Mucosa of descending colon (tissue), 3 donors: Measurements from ENCODE around the gene MYOZ3. TPM values are rescaled to one million over a fixed set of nuclear protein-coding genes. Genes with fewer than 3 reads are reported as not detected.
A peak's percentile ranks its signal among the peaks of the same experiment; 100 is the strongest.

ENCODE experiments used
- ATAC-seq: fragments of 200-7000 bp; cut with Tn5 transposase; one replicate; pipeline ENCODE4 v1.9.1; 2020; ENCODE audit warnings: mild to moderate bottlenecking, moderate library complexity
- DNase-seq, 3 donors: peaks; one replicate each; pipeline ENCODE4 v3.0.0-alpha.2; 2020
- H3K36me3 ChIP-seq: fragments of 200-600 bp; one replicate; pipeline ENCODE4 v1.8.0; 2021; ENCODE audit warnings: low read depth, mild to moderate bottlenecking
- H3K4me1 ChIP-seq: fragments of 200-600 bp; one replicate; pipeline ENCODE4 v1.8.0; 2021; ENCODE audit warnings: low read depth, mild to moderate bottlenecking
- H3K4me3 ChIP-seq: fragments of 200-600 bp; one replicate; pipeline ENCODE4 v1.8.0; 2021; ENCODE audit warnings: mild to moderate bottlenecking
- H3K9me3 ChIP-seq: fragments of 200-600 bp; one replicate; pipeline ENCODE4 v1.8.0; 2021; ENCODE audit warnings: mild to moderate bottlenecking
- intact Hi-C, 2 donors: fragments of 100-400 bp; cut with DNase I in 1 of 2; cut with micrococcal nuclease in 1 of 2; formaldehyde crosslinking; loops; one replicate each; pipeline versions ENCODE4 v1.11.0 to v1.11.1; 2022; cut with DNase I, micrococcal nuclease
- total RNA-seq, 3 donors: library from RNA; stranded (reverse); fragmentation: NEBNext Ultra II Directional in 2 of 3; extraction: Animal tissue kit (Norgen Biotek cat#: 25700) in 2 of 3; gene quantifications; one replicate each; pipeline versions ENCODE4 v1.2.1 to v1.2.4, GENCODE V29; 2021 to 2023
- TF ChIP-seq, protein P1 (sequence below): fragments of 200-600 bp; IDR thresholded peaks from one replicate; pipeline ENCODE4 v1.8.0; 2022; ENCODE audit warnings: antibody characterized with exemption, mild to moderate bottlenecking
- donor health status: DM: no; HTN: no; CAD: no; lungs with moderate emphysema.
- donor health status: DM: no; HTN: no; CAD: no.
- donor health status: DM: no; HTN: yes; CAD: no.

Gene MYOZ3
- total RNA-seq, 3 donors from 2014 or later: 0.09 to 0.48 (median 0.35) TPM

- DNase-seq: no peak
Observed at GRCh38 chr5:150670948-150671310, 9.9 kb downstream of the MYOZ3 start.

DNA sequence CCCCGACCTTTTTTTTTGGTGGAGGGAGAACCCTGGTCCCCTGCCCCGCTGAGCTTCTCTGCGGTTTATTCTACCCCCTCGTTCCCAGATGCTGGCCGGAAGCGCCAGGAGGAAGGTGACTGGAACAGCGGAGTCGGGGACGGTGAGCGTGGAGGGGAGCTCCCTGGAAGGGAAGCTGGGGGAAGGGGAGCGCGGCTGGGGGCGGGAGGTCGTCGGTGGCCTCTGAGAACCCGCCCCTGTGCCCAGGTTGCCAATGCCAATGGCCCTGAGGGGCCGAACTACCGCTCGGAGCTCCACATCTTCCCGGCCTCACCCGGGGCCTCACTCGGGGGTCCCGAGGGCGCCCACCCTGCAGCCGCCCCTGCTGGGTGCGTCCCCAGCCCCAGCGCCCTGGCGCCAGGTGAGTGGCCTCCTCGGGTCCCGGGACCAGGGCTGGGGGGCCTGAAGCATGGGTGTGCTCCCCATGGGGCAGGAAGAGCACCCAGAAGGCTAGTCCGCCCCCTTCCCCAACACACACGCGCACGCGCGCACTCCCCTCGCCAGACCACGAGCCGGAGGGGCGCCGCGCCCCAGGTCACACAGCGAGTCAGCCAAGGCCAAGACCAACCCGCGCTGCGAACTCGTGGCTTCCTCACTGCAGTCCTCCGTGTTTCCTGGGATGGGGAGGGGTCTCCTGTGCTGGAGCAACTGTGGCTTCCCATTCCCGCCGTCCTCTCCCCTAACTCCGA is 10.6 kb downstream of the MYOZ3 start:
- ATAC-seq (peak; percentile 17), DNase-seq (no peak)
- Histone ChIP-seq H3K4me1 (peaks cover 12% of the 10 kb centered on the region), H3K36me3 (no peaks in the 10 kb centered on the region), H3K9me3 (no peaks in the 10 kb centered on the region), H3K4me3 (no peak overlapping the region)
- TF ChIP-seq, protein P1, sequence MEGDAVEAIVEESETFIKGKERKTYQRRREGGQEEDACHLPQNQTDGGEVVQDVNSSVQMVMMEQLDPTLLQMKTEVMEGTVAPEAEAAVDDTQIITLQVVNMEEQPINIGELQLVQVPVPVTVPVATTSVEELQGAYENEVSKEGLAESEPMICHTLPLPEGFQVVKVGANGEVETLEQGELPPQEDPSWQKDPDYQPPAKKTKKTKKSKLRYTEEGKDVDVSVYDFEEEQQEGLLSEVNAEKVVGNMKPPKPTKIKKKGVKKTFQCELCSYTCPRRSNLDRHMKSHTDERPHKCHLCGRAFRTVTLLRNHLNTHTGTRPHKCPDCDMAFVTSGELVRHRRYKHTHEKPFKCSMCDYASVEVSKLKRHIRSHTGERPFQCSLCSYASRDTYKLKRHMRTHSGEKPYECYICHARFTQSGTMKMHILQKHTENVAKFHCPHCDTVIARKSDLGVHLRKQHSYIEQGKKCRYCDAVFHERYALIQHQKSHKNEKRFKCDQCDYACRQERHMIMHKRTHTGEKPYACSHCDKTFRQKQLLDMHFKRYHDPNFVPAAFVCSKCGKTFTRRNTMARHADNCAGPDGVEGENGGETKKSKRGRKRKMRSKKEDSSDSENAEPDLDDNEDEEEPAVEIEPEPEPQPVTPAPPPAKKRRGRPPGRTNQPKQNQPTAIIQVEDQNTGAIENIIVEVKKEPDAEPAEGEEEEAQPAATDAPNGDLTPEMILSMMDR: no peak
- intact Hi-C loops: no loop called here

More at GRCh38 chr5:150670948-150671310, 9.9 kb downstream of the MYOZ3 start:
- intact Hi-C loops: no loop called here
- no peak for ATAC-seq
- H3K36me3 ChIP-seq: no peaks in the 10 kb centered on the region
- no peaks in the 10 kb centered on the region for H3K9me3 ChIP-seq
- peaks cover 12% of the 10 kb centered on the region for H3K4me1 ChIP-seq
- TF ChIP-seq, protein P1: no peak
- H3K4me3 ChIP-seq: no peak overlapping the region

DNA sequence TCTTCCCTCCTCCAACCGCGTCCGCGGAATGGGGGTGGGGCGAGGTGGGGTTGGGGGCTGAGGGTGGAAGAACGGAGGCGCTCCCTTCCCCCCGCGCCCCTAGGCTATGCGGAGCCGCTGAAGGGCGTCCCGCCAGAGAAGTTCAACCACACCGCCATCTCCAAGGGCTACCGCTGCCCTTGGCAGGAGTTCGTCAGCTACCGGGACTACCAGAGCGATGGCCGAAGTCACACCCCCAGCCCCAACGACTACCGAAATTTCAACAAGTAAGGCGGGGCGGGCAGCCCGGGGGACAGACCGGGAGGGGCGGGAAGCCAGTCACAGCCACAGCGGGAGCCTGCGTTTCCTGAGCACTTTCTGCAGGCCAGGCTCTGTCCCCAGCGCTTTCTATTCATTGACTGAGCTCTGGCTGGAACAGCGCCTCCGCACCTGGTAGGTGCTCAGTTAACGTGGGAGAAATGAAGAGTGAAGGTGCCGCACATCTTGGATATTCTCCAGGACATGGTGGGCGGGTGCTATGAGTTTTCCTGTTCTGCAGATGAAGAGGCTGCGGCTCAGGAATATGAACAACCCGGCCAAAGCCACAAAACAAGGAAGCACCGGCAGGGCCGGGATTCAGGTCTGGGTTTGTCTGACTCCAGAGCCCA is 11.3 kb downstream of the MYOZ3 start:
- Histone ChIP-seq H3K9me3 (no peaks in the 10 kb centered on the region), H3K4me3 (no peak overlapping the region), H3K4me1 (peaks cover 12% of the 10 kb centered on the region), H3K36me3 (no peaks in the 10 kb centered on the region)
- peak; percentile 77 for ATAC-seq
- DNase-seq: peak; percentile 40 to 60 (median 57)
- TF ChIP-seq, protein P1: no peak
- intact Hi-C loops: no loop called here

- no peak overlapping the region for H3K4me3 ChIP-seq
- ATAC-seq (no peak), DNase-seq (no peak)
- no peaks in the 10 kb centered on the region for H3K36me3 ChIP-seq
- intact Hi-C loops: no loop called here
- TF ChIP-seq, protein P1: no peak
- no peaks in the 10 kb centered on the region for H3K9me3 ChIP-seq
- H3K4me1 ChIP-seq: peaks cover 12% of the 10 kb centered on the region
Observed at GRCh38 chr5:150672884-150673275, 11.8 kb downstream of the MYOZ3 start.

DNA sequence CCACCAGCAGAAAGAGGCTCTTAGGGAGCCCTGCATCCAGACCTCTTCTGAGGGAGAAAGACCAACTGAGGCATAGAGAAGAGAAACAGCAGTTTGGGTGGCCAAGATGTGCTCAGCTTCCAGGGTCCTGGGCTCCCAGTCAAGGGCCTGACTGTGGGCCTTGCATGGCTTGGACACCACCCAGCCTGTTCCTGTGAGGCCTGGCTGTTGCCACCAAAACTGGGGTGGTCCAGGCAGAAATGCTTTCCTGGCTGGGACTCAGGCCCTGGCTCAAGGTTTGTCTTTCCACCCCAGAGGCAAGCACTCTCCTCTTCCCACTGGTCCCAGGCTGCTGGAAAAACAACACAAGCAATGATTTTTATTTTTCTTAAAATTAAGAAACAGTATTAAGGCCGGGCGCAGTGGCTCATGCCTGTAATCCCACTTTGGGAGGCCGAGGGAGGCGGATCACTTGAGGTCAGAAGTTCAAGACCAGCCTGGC is 13.3 kb downstream of the MYOZ3 start:
- intact Hi-C loops: no loop called here
- no peak for ATAC-seq
- TF ChIP-seq, protein P1: no peak

More for the DNA sequence above, 13.3 kb downstream of the MYOZ3 start:
- Histone ChIP-seq H3K9me3 (no peaks in the 10 kb centered on the region), H3K4me1 (peaks cover 12% of the 10 kb centered on the region), H3K36me3 (no peaks in the 10 kb centered on the region), H3K4me3 (no peak overlapping the region)
- DNase-seq: no peak
